GM11168 (cell line): ENCODE measurements around the gene SGK1.

ENCODE experiments used
- in situ Hi-C: fragments of 300-500 bp; cut with MboI; formaldehyde crosslinking; loops from one replicate; pipeline ENCODE4 v1.12.0; 2022; ENCODE audit warnings: low sequenced_read_pairs; ENCODE audit not compliant: unreplicated experiment

The SGK1 gene

DNA sequence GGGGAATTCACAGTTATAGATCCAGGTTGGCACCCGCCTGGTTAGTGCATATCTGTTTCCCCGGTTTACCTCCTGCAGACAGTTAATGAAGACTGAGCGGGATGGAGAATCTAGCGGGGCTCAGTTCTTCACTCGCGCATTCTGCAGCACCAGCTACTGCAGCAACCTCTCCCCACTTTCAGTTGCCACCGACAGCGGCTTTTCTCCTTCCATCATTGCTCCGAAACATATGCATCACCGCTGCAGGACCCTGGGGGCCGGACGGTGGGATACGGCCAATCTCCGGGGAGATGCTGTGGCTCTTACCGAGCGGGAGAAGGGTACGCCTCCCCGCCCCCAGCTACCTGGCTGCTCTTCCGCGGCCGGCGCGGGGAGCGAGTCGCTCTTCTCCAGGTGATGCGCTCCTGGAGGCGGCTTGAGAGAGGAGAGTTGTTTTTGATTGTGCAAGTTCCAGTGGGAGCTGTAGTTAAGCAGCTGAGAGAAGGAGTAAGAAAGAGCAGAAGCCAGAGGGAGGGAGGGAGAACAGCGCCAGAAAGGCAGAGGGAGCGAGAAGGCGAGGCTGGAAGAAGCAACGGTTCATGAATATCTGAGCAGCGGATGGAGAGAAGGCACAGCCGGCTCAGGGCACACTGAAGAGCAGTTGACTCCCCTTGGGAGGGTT lies at the start of gene SGK1:
TSS of gene SGK1 (minus strand) at position 642 of the 661 bp plus-strand sequence. CDS start 652 bp downstream, outside the sequence.
- in situ Hi-C loops: no loop called here

DNA sequence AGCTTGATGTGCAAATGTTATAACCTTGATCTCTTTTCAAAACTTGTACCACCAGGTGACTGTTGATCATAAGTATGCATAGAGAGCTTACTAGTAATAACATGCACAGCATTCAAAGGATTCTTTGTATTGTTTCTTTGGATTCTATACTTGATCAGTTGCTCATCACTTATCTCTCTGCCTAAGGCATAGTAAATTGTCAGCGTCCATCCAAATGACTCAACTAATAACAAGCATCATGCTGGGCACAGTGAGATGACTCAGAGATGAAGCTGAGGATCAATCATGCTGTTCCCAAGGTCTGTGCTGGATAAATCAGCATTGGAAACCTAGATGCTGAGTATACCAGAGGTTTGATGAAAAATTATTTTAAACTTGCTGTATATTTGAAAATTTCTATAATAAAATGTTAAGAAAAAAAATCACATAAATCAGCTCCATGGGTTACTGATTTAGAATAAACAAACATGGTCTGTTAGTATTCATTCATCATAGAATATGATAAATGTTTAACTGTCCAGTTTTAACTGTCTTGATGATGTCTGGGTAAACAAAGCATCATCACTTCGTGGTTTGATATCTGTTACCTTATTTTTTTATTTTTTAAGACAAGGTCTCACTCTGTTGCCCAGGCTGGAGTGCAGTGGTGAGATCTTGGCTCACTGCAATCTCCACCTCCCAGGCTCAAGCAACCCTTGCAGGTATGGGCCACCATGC lies 45.6 kb upstream of the SGK1 start:
- in situ Hi-C loops: no loop called here

DNA sequence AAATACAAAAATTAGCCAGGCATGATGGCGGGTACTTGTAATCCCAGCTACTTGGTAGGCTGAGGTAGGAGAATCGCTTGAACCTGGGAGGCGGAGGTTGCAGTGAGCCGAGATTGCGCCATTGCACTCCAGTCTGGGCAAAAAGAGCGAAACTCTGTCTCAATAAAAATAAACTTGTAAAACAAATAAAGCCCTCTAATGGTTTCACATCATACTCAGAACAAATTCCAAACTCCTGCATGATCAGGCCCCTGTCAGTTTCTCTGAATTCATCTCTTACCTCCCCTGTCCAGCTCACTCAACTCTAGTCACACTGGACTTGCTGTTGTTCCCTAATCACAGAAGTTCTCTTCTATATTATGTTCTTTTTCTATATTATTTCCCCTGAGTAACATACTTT lies 43.1 kb upstream of the SGK1 start:
- in situ Hi-C loops: no loop called here

DNA sequence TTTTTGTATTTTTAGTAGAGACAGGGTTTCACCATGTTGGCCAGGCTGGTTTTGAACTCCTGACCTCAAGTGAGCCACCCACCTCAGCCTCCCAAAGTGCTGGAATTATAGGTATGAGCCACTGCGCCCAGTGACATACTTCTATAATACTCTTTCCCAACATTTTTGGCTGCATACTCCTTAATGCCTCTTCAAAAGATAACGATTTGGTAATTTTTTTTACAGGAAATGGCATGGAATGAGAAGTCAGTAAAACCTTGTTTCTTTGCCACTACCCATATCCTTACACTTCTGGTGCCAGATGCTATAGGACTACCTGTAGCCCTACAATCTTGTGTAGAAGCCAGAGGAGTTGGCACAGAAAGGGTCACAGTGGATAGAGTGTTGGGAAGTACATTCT lies 41.4 kb upstream of the SGK1 start:
- in situ Hi-C loops: no loop called here

DNA sequence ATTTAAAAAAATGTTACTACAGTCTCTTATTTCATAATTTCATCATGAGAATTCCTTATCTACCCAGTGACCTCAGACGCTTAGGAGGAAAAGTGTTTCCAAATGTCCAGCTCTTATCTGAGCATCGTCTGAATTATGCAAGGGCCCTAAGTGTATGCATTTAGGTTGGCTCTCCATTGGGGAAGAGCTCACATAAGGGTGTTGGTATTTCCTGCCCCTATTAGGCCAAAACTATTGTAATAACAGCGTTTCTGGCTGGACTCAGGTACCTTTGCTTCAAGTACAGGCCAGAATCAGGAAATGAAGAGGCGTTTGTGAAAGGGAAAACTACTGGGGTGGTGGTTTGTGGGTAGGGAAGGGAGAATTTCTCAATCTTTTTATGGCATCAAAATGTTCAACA lies 40.4 kb upstream of the SGK1 start:
- in situ Hi-C loops: no loop called here

DNA sequence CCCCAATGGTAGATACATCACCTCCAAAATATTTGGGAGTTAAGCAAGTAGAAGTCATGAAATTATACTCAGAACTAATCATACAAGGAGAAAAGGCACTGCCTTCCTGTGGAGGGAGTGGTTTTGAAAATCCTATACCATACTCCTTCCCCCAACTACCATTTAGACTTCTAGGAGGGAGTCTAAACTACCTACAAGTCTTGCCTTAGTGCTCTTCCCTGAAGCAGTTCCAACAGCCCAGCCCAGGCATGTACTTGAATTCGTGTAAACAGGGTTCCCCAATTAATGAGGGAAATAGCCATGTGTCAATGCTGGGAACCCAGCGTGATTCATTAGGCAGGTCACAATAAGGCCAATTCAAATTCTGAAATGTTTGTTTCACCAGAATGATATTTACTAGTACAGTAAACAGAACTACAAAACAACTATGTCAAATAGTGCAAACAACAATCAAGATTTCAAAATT lies 39.1 kb upstream of the SGK1 start:
- in situ Hi-C loops: no loop called here

DNA sequence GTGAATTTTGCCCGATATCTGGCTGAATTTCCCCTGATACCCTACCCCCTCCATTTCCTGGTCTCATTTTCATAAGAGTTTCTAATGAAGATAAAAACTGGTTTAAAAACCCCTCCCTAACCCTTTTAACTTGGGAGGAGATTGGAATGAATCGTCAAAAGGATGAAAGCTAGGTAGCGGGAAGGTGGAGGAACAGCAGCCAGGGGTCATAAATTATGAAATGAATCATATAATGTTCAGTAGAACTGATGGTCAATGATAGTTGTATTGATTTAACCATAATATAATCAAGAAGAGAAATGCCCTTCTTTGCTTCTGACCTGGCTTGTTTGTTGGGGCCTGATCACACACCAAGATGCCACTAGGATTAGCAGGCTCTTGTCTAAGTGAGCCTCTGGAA lies 38.5 kb upstream of the SGK1 start:
- in situ Hi-C loops: no loop called here

DNA sequence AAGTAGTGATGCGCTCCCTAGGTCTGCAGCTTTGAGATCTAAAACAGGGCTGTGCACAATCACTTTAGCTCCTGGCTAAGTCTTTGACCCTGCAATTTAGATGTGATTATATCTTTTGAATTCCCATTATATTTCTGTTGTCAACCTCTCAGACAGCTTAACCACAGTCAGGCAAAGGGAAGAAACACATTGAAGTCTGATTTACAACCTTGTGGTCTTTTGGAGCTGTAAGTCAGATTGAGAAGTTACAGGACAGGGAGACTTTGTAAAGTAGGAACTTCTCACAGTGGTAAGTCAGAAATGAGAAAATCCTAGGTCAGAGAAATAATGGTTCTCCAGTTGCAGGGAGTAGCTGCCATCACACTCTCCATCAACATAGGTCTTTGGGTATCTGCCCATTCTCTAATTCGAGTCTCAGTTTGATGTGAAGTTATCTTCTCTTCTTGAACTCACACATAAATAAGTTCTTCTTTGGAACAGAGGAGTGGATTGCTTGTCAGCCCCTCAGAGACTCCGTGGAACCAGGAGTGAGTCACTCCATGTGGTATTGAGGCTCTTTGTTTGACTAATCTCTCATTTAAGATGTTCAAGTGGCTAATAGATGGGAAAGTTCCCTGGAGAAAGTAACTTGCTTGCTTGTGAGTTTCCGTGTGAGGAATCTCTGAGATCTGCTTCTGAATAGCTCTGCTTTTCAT lies 35.0 kb upstream of the SGK1 start:
- in situ Hi-C loops: no loop called here

DNA sequence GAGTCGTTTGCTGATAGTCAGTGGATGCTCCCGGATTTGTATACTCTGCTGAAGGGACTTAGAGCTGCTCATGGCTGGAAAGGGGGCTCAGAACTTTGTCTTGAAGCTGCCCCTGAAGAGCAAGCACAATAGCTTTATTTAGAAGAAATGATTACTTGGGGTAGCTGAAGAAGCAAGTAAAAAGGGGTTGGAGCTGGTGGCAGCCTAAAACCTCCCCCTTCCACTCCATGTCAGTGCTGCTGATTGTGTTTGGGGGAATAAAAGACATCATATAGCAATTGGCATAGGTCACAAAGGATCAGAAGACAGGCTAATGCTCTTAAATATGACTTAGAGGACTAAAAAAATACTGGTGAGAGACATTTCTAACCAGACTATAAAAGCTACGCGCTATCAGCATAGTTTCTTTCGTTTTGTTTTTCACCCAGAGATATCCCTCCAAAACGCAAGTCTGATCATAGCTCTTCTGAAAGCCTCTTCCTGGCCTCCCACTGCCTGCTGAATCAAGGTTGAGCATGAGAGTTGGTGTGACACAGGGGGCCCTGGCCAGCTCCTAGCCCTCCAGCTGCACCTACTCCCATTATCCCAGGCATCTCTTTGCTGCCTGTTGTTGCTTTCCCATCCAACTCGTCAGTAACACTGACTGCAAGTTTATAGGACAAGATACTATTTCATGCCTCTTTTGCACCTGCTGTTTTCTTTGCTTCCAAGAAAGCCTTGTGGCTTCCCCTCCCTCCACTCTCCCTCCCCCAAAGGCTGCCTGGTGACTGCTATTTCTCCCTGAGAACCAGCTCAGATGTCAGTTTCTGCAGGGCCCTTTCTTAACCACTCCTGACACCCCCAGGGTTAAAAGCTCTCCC lies 33.9 kb upstream of the SGK1 start:
- in situ Hi-C loops: no loop called here

DNA sequence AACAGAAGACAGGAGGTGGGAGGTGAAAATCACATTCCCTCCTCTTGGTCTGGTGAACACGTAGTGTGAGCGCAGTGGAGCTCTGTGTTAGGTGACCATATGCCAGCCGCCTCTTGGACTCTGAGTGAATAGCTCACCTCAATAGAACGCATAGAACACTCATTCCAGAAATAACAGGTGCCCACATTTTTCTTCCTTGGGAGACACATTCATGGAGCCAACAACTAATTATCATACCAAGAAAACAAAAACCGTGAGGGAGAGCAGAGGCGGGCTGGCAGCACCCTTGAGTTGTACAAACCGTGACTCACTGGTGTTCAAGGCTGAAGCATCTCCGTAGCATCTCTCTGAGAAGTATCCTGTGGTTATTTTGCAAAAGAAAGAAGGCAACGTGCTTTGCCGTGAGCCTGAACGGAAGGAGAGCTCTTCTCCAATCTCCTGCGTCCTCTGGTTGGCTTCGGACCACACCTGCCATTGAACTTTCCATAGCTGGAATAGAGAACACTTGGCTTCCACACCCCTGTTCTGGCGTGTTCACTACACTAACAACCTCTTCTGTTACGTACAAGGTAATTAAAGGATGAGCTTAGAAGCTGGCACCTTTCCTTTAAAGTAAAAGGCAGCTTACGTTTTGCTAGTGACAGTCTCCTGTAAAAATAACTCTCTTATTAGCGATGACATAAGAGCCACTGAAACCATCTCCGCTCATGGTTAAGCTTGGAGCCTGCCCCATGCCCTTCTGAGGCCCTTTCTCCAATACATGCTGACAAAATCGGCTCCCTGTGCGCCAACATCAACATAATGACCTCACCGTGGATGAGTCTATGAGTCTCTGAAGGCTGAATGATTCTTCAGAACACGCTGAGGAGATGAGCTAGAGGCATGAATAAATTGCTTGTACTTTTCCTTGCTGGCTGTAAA lies 30.2 kb upstream of the SGK1 start:
- in situ Hi-C loops: no loop called here

DNA sequence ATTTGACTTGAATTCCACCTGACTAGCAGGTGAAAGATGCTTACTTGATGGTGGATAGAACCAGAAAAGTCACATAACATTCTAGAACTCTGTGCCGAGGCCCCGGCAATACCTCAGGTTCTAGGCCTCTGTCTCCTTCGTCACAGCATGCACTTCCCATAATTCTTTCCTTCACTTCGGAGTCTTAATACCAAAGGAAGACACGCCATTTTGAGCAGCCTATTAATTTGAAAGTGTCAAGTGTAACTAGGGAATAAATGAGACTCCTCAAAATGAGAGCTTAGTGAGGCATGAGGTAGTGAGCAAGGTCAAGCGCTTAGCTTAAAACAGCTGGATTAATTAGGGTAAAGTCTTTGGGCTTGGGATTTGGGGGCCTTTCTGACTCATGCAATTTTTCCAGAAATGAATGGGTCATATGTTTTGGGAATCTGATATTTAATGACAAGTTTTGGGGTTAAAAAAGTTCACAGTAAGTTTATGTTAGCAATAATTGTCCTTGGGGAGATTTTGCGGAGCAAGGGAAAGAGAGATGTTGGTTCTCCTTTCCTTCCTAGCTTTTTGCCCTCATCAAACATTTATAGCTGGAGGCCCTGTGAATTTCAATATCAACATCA lies 29.1 kb upstream of the SGK1 start:
- in situ Hi-C loops: no loop called here

DNA sequence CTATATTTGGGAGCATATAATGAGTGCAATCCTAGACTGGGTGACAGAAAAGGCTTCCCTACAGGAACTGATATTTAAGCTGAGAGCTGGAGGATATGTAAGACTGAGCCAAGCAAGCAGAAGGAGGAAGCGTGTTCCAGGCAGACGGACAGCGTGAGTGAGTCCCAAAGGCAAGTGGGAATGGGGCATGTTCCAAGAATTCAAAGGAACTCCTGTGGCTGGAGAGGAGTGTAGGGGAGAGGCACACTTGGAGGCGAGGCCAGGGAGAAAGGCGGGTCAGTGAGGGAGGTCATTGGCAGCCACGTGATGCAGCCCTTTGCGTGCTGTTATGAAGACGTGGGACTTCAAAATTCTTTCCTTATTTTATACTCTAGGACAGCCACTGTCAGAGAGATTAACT lies 27.9 kb upstream of the SGK1 start:
- in situ Hi-C loops: no loop called here

DNA sequence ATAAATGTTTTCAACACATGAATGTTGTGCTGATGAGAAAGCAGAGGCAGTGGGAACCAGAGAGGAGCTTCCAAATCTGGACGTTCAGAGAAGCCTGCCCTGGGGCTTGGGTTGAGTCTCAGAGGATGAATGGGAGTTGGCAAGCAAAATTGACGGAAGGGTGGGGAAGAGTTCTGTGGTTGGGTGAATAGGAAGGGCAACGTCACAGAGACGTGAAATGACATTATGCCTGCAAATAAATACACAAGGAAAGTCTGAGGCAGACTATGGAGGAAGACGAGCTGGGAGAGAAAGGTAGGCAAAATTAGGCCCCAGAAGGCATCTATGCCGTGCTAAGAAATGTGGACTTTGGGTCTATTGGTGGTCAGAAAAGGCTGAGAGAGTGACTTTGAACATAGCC lies 25.2 kb upstream of the SGK1 start:
- in situ Hi-C loops: no loop called here

DNA sequence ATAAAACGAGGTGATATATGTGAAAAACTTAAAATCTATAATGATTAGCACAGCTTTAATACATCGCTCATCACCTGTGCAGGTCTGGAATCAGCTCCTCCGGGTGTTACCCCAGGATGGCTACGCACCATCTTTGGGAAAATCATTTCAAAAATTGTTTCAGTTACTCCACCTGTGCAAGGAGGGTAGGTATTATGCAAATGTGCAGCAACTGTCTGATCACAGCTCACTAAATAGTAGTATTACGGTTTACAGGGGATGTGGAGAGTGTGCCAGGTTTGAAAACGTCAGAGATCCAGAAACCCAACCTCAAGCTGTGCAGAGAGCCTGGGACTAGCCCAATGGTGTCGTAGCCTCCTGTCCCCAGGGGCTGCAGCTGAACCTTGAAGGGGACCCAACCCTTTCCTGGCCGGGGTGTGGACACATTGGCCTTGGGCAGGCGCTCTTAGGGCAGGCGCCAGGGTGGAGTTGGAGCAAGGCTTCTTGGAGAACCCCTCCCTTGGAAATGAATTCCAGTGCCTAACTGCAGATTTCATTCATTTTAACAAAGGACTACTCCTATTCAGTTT lies 24.2 kb upstream of the SGK1 start:
- in situ Hi-C loops: no loop called here

DNA sequence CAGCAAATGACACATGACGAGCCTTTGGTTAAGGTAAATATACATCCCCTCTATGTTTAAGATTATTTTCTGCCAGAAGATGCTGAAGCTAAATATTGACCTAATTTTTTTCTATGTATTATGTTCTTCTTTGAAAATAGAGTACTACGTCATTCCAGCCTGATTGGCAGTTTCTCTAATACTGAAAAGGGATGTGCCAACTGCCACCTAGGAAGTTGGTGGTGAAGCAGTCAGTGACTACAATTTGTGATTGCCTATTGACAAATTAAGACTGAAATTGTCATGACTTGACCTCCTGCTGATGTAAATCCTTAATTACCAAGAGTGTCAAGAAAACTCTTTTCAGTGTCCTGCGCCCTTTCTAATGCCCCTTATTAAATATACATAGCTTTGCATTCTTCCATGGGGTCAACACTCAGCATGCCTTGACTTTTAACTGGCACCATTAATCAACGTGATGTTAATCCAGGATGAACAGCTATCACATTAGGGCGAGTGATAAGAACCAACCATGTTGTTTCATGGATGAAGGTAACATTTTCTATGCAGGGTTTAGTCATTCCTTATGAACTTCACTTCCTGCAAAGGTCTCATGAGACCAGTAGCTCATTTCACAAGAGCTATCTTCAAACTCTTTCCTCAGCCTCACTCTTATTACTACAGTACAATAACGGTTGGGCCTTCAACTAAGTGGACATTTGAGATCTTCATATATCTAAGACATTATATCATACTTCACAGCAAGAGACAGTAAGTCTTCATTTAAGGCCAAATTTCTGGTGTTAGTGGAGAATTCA lies 22.5 kb upstream of the SGK1 start:
- in situ Hi-C loops: no loop called here

DNA sequence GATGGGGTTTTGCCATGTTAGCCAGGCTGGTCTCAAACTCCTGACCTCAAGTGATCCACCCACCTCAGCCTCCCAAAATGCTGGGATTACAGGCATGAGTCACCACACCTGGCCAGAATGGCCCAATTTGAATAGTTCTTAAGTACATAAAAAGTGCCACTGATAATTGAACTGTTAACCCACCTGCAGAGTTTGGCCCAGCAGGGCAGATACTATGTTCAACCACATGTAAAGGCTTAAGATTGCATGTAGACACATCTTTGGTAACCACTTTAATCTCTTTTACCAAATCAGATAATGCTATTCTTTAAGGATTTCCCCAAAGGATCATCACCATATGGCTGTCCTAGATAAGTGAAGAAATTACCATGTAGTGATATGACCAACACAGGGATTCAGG lies 21.3 kb upstream of the SGK1 start:
- in situ Hi-C loops: no loop called here

DNA sequence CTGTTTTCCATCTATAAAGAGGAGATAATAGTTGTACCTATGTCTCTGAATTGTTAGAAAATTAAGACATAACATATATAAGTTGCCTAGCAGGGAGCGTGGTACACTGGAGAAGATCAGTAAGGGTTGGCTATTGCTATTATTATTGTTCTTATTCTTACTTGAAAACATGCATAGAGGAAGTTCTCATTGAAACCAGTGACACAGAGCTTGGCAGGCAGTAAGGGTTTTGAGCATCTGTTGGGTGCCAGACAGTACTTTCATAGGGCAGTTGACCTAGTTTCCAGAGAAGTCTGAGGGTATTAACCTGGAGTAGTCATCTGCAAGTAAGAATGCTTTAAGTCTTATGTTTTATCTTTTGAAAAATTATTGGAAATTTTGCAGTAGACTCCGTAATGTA lies 13.3 kb upstream of the SGK1 start:
- in situ Hi-C loops: no loop called here

DNA sequence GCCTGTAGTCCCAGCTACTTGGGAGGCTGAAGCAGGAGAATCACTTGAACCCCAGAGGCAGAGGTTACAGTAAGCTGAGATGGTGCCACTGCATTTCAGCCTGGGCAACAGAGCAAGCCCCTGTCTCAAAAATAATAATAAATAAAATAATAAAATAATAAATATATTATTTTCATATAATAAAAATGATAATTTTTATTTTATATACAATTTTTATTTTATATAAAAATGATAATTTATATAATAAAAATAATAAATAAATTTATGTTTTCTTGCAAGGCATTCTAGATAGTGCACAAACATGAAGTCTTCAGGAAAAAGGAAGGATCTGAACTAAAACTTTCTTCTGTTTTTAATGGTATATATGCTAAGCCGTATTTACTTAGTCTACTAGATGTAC lies 12.6 kb upstream of the SGK1 start:
- in situ Hi-C loops: no loop called here
